PC-3 (cell line): ENCODE data around the gene RHOJ. TPM values are rescaled to one million over a fixed set of nuclear protein-coding genes. Genes with fewer than 3 reads are reported as not detected.

Experiments used
- ATAC-seq: fragments of 200-7000 bp; cut with Tn5 transposase; 2 replicates; pipeline ENCODE4 v1.9.1; 2020; ENCODE audit warnings: mild to moderate bottlenecking, moderate library complexity
- BruUV-seq: library from RNA; stranded (reverse); fragments of 400-500 nt; replicated peaks from 2 replicates; lab custom pipeline; 2021; lab: Mats Ljungman, UMichigan
- CTCF ChIA-PET: fragments of 300-600 bp; sonication (Branson Sonifier 250); formaldehyde crosslinking; loops from one replicate; lab custom pipeline; 2022; ENCODE audit warnings: antibody characterized with exemption; lab: Charles Lee
- POLR2A ChIA-PET: fragments of 300-600 bp; sonication (Branson Sonifier 250); formaldehyde crosslinking; loops from one replicate; lab custom pipeline; 2022; ENCODE audit warnings: antibody characterized with exemption; ENCODE audit not compliant: unreplicated experiment; lab: Charles Lee
- DNase-seq: peaks from one replicate; pipeline ENCODE4 v3.0.0-alpha.2; 2015
- H2AFZ ChIP-seq: fragments of 300-600 bp; sonication (generic); 2 replicates; pipeline ENCODE4 v1.6.0; 2016; ENCODE audit warnings: antibody characterized with exemption, low read length
- H3F3A ChIP-seq: fragments of 300-600 bp; sonication (generic); one replicate; pipeline ENCODE4 v1.6.0; 2017; ENCODE audit warnings: antibody characterized with exemption, low read length, control low read depth, mild to moderate bottlenecking; ENCODE audit not compliant: unreplicated experiment
- H3K27ac ChIP-seq: fragments of 300-600 bp; sonication (generic); 2 replicates; pipeline ENCODE4 v1.5.1; 2016; ENCODE audit warnings: mild to moderate bottlenecking, low read length
- H3K27me3 ChIP-seq: fragments of 300-600 bp; sonication (generic); 2 replicates; pipeline ENCODE4 v1.6.1; 2016; ENCODE audit warnings: low read length, mixed read lengths
- H3K36me3 ChIP-seq: fragments of 300-600 bp; sonication (generic); 2 replicates; pipeline ENCODE4 v1.6.1; 2016; ENCODE audit warnings: low read depth, mixed run types, low read length, mixed read lengths
- H3K4me1 ChIP-seq: fragments of 300-600 bp; sonication (generic); 2 replicates; pipeline ENCODE4 v1.5.1; 2016; ENCODE audit warnings: low read length; ENCODE audit not compliant: insufficient read depth
- H3K4me2 ChIP-seq: fragments of 300-600 bp; sonication (generic); 2 replicates; pipeline ENCODE4 v1.6.0; 2016; ENCODE audit warnings: low read length
- H3K4me3 ChIP-seq: fragments of 300-600 bp; sonication (generic); 2 replicates; pipeline ENCODE4 v1.5.1; 2016; ENCODE audit warnings: mild to moderate bottlenecking, low read length, mixed read lengths
- H3K79me2 ChIP-seq: fragments of 300-600 bp; sonication (generic); 2 replicates; pipeline ENCODE4 v1.6.1; 2017; ENCODE audit warnings: low read length, mixed read lengths
- H3K9ac ChIP-seq: fragments of 300-600 bp; sonication (generic); 2 replicates; pipeline ENCODE4 v1.6.0; 2016; ENCODE audit warnings: mild to moderate bottlenecking, low read length
- H3K9me2 ChIP-seq: fragments of 300-600 bp; sonication (generic); replicated peaks from 2 replicates; pipeline ENCODE4 v1.6.1; 2016; ENCODE audit warnings: mixed run types, low read length, mixed read lengths
- H3K9me3 ChIP-seq: fragments of 300-600 bp; sonication (generic); 2 replicates; pipeline ENCODE4 v1.6.1; 2016; ENCODE audit warnings: low read length, mixed read lengths
- H4K20me1 ChIP-seq: fragments of 300-600 bp; sonication (generic); 2 replicates; pipeline ENCODE4 v1.6.1; 2016; ENCODE audit warnings: low read length, mixed read lengths
- EZH2 ChIP-seq: fragments of 300-600 bp; sonication (generic); IDR thresholded peaks from one replicate; pipeline ENCODE4 v1.6.1; 2017; ENCODE audit warnings: antibody characterized with exemption, mild to moderate bottlenecking, low read length; ENCODE audit not compliant: unreplicated experiment
- EZH2phosphoT487 ChIP-seq: fragments of 300-600 bp; sonication (generic); IDR thresholded peaks from 2 replicates; pipeline ENCODE4 v1.6.1; 2018; ENCODE audit warnings: mild to moderate bottlenecking, antibody characterized with exemption, low read length, borderline replicate concordance
- intact Hi-C: fragments of 100-400 bp; cut with micrococcal nuclease; formaldehyde crosslinking; loops from 2 replicates; pipeline ENCODE4 v1.9.0; 2023
- total RNA-seq: library from RNA; depleted of rRNA; stranded (reverse); fragments of >200 nt; gene quantifications from 2 replicates; pipeline ENCODE4 v1.2.3, GENCODE V29; 2014
- TF ChIP-seq, protein P1 (sequence below): fragments of 300-600 bp; sonication (generic); conservative IDR thresholded peaks from 2 replicates; pipeline ENCODE4 v1.5.1; 2017; ENCODE audit warnings: antibody characterized with exemption, low read depth, mild to moderate bottlenecking, low read length

Gene RHOJ
- total RNA-seq, 1 experiment from 2014 or later = not detected

DNA sequence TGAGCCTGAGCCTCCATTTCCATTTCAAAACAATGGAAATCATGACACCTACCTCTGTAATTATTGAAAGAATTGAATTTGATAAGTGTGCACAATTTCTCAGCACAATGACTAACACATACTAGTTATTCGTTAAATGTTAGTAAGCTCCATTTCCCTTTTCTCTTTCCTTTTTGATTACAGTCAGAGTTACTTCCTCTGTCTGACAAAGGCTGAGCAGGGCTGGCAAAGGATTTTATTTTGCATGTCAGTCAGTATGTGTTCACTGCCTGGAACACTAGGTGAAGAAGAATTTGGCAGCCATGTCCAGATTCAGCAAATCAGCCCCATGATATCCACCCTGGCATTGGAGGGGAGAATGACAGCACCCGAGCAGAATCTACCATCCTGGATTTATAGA is 12.2 kb upstream of the RHOJ start:
- H2AFZ ChIP-seq = no peak overlapping the region
- no peaks in the 10 kb centered on the region for H3K79me2 ChIP-seq
- TF ChIP-seq, protein P1, sequence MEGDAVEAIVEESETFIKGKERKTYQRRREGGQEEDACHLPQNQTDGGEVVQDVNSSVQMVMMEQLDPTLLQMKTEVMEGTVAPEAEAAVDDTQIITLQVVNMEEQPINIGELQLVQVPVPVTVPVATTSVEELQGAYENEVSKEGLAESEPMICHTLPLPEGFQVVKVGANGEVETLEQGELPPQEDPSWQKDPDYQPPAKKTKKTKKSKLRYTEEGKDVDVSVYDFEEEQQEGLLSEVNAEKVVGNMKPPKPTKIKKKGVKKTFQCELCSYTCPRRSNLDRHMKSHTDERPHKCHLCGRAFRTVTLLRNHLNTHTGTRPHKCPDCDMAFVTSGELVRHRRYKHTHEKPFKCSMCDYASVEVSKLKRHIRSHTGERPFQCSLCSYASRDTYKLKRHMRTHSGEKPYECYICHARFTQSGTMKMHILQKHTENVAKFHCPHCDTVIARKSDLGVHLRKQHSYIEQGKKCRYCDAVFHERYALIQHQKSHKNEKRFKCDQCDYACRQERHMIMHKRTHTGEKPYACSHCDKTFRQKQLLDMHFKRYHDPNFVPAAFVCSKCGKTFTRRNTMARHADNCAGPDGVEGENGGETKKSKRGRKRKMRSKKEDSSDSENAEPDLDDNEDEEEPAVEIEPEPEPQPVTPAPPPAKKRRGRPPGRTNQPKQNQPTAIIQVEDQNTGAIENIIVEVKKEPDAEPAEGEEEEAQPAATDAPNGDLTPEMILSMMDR = no peak
- TF ChIP-seq EZH2phosphoT487 (no peak), EZH2 (no peak)
- no peak overlapping the region for H3K27ac ChIP-seq
- DNase-seq = no peak
- H3K27me3 ChIP-seq = no peaks in the 10 kb centered on the region
- H3K36me3 ChIP-seq = no peaks in the 10 kb centered on the region
- ChIA-PET CTCF (no interaction called here), POLR2A (interaction anchor here (0.7 kb wide), 1 partner anchor 1512 kb away, joined by 3 read pairs; the partner anchor contains the start of gene PLEKHG3)
- ATAC-seq = peak; percentile 50
- H3K4me3 ChIP-seq = no peak overlapping the region
- H3K4me1 ChIP-seq = no peaks in the 10 kb centered on the region
- H4K20me1 ChIP-seq = no peaks in the 10 kb centered on the region
- no peak overlapping the region for H3K4me2 ChIP-seq
- intact Hi-C loops = no loop called here
- no TSS peak for BruUV-seq
- no peaks in the 10 kb centered on the region for H3F3A ChIP-seq
- no peak overlapping the region for H3K9ac ChIP-seq
- no peaks in the 10 kb centered on the region for H3K9me3 ChIP-seq
- no peaks in the 10 kb centered on the region for H3K9me2 ChIP-seq

DNA sequence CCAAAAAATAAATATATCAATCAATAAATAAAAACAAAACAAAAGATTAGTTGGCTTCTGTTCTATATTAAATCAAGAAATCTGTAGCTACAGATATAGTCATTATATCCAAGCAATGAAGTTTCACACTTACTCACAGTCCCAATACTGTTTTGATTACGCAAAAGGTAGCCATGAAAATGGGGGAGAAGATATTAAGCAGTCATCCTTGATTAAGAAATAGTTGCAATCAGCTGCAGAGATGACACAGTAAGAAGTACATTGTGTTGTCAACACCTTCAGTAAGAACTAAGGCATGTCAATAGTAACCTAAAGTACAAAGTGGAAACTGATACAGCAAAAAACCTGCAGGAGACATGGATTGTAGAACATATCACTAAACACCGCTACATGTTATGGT is 11.0 kb upstream of the RHOJ start:
- CTCF ChIA-PET = no interaction called here
- peaks cover 4% of the 10 kb centered on the region; the same call in 1 of the 2 replicates for H3K27me3 ChIP-seq
- intact Hi-C loops = no loop called here
- H3K9me3 ChIP-seq = no peaks in the 10 kb centered on the region
- H3K4me3 ChIP-seq = no peak overlapping the region
- no peaks in the 10 kb centered on the region for H4K20me1 ChIP-seq
- no peaks in the 10 kb centered on the region for H3K79me2 ChIP-seq
- no TSS peak for BruUV-seq
- DNase-seq = no peak
- H3K4me2 ChIP-seq = no peak overlapping the region
- no peak for ATAC-seq
- no peak overlapping the region for H3K27ac ChIP-seq
- H3K36me3 ChIP-seq = no peaks in the 10 kb centered on the region
- H3K4me1 ChIP-seq = no peaks in the 10 kb centered on the region
- H2AFZ ChIP-seq = no peak overlapping the region
- no peak overlapping the region for H3K9ac ChIP-seq
- TF ChIP-seq EZH2phosphoT487 = no peak
- TF ChIP-seq, protein P1 = no peak
- TF ChIP-seq EZH2 = no peak
- H3K9me2 ChIP-seq = no peaks in the 10 kb centered on the region
- H3F3A ChIP-seq = no peaks in the 10 kb centered on the region
- POLR2A ChIA-PET = interaction anchor here (0.6 kb wide), 1 partner anchor 1041 kb away, joined by 4 read pairs; no protein-coding TSS in a partner anchor

DNA sequence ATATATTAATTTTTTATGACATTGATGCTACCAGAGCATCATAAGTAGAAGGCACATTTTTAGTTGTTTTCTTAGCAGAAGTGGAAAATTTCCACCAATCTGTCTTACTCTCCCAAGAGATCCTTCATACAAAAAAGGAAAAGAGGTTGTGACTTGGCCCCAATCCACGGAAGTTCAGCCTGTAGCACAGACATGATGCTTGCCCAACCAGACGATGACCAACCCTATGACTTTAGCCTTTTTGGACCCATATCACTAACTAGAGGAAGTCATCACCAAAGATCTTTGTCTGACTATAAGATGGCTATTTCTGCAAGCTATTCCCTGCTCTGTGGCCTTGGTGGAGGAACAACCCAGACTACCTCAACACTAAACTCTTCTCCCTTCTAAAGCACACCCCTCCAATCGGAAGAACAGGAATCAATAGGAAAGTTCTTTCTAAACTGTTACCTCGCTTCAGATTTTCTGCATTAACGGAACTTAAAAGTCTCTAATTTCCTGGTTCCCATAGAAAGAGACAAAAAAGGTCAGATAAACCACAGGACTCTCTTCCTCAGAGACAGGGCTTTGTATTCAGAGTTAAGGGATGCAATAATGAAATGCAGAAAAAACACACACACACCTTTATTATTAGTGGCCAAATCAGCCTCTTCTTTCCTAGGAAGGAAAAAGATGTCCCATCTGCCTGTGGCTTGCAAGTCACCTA is 4.1 kb upstream of the RHOJ start:
- Histone ChIP-seq H3K36me3 (no peaks in the 10 kb centered on the region), H2AFZ (no peak overlapping the region), H3K27ac (no peak overlapping the region), H3K79me2 (no peaks in the 10 kb centered on the region), H4K20me1 (no peaks in the 10 kb centered on the region), H3K9me2 (no peaks in the 10 kb centered on the region), H3K4me2 (no peak overlapping the region), H3K27me3 (peaks cover 14% of the 10 kb centered on the region; the same call in 1 of the 2 replicates), H3F3A (no peaks in the 10 kb centered on the region), H3K9me3 (no peaks in the 10 kb centered on the region), H3K4me1 (no peaks in the 10 kb centered on the region), H3K4me3 (no peak overlapping the region), H3K9ac (no peak overlapping the region)
- CTCF ChIA-PET = no interaction called here
- no peak for ATAC-seq
- no peak for DNase-seq
- TF ChIP-seq EZH2 (no peak), EZH2phosphoT487 (no peak)
- TF ChIP-seq, protein P1 = no peak
- intact Hi-C loops = no loop called here
- no TSS peak for BruUV-seq
- POLR2A ChIA-PET = no interaction called here
